Head of caudate nucleus (tissue), 42 donors: Measurements from ENCODE around the gene LRRC1.

Experiments
- DNase-seq, 42 donors: peaks; one replicate each; pipeline versions ENCODE4 v3.0.0 to v3.0.0-alpha.2; 2020 to 2021; ENCODE audit warnings: mixed read lengths in 7 of 42
- intact Hi-C: fragments of 100-400 bp; cut with DNase I; formaldehyde crosslinking; loops from one replicate; pipeline ENCODE4 v1.15.0; 2022

The LRRC1 gene

GRCh38 chr6:53808302-53808881 lies 13.6 kb downstream of the LRRC1 start:
- intact Hi-C loops = no loop called here
- no peak for DNase-seq

- DNase-seq = no peak
- intact Hi-C loops = no loop called here
Measured at GRCh38 chr6:53809691-53810090, 14.9 kb downstream of the LRRC1 start.

- intact Hi-C loops = no loop called here
- no peak for DNase-seq
Measured at GRCh38 chr6:53811082-53811481, 16.3 kb downstream of the LRRC1 start.

- no peak for DNase-seq
- intact Hi-C loops = no loop called here
Measured at GRCh38 chr6:53811746-53812145, 16.9 kb downstream of the LRRC1 start.

- intact Hi-C loops = no loop called here
- no peak for DNase-seq
Measured at GRCh38 chr6:53813096-53813495, 18.3 kb downstream of the LRRC1 start.

- intact Hi-C loops = no loop called here
- no peak for DNase-seq
Measured at GRCh38 chr6:53813801-53814200, 19.0 kb downstream of the LRRC1 start.

- no peak for DNase-seq
- intact Hi-C loops = no loop called here
Measured at GRCh38 chr6:53814353-53814752, 19.5 kb downstream of the LRRC1 start.

GRCh38 chr6:53815381-53816119 lies 20.7 kb downstream of the LRRC1 start:
- no peak for DNase-seq
- intact Hi-C loops = no loop called here

- DNase-seq = no peak
- intact Hi-C loops = no loop called here
Measured at GRCh38 chr6:53818858-53819609, 24.2 kb downstream of the LRRC1 start.

- intact Hi-C loops = no loop called here
- DNase-seq = no peak
Measured at GRCh38 chr6:53822401-53823125, 27.8 kb downstream of the LRRC1 start.

- no peak for DNase-seq
- intact Hi-C loops = no loop called here
Measured at GRCh38 chr6:53824714-53825113, 29.9 kb downstream of the LRRC1 start.

- no peak for DNase-seq
- intact Hi-C loops = no loop called here
Measured at GRCh38 chr6:53825532-53826321, 30.9 kb downstream of the LRRC1 start.

GRCh38 chr6:53827531-53827930 lies 32.7 kb downstream of the LRRC1 start:
- no peak for DNase-seq
- intact Hi-C loops = no loop called here

- DNase-seq = no peak
- intact Hi-C loops = no loop called here
Measured at GRCh38 chr6:53828215-53828614, 33.4 kb downstream of the LRRC1 start.

- intact Hi-C loops = no loop called here
Measured at GRCh38 chr6:53828966-53829697, 34.3 kb downstream of the LRRC1 start.

GRCh38 chr6:53829698-53830221 lies 35.0 kb downstream of the LRRC1 start:
- intact Hi-C loops = no loop called here
- DNase-seq = no peak

More at GRCh38 chr6:53828966-53829697, 34.3 kb downstream of the LRRC1 start:
- no peak for DNase-seq

- no peak for DNase-seq
- intact Hi-C loops = no loop called here
Measured at GRCh38 chr6:53830366-53830765, 35.6 kb downstream of the LRRC1 start.
